Measurements from ENCODE around the gene TRAM2.

Gene TRAM2

DNA sequence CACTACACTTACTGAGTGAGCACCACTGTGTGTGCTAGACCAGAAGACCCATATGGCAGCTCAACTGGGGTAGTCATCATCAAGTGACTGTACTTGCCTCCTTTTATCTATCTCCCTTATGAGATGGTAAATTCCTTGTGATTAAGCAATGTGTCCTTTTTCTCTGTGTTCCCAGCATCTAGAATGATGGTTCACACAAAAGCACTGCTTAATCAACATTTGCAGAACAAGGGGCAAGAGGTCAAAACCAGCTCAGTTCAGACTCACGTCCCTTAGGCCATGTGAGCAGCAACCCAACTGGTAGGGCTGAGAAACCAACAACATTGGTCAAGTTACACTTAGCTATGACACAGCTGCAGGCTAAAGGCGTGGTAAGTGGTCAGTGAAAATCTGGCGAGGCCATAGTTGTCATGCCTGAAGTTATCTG lies 10.0 kb downstream of the TRAM2 start:
- no peak for DNase-seq (ENCODE audit: low read depth in 3 of 3)

DNA sequence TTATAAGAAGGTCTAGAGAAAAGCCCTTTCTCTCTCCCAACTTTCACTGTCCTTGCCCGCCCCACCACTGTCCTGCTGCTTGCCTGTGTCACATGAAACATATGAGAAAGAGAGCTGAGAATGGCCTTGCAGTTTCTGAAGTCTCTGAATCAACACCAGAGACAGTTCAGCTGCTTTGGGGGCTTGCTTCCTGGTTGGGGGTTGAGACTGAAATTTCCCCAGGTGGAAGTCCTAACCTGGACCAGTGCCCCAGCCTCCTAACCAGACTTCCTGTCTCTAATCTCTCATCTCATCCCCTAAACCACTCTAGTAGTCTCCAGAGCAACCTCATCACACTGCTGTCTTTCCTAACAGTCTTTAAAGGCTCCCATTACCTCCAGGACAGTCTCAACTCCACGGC lies 10.7 kb downstream of the TRAM2 start:
- DNase-seq (ENCODE audit: low read depth in 3 of 3), result no peak

DNA sequence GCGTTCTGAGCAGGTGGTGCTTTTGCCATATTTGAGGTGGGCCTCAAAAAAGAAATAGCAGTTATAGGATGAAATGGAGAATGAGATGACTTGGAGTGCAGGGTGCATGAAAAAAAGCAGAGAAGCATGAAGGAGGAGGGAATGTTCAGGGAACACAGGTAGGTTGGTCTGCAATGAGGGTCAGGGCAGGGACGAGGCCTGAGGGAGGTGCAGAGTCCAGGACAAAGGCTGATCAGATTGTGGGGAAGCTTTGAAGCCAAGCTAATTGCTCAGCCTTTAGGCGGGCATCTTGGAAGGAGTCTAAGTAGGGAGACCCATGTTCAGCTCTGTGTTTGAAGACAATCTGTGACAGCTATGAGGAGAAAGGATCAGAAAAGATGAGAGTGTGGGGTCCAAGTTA lies 12.0 kb downstream of the TRAM2 start:
- no peak for DNase-seq (ENCODE audit: low read depth in 3 of 3)

DNA sequence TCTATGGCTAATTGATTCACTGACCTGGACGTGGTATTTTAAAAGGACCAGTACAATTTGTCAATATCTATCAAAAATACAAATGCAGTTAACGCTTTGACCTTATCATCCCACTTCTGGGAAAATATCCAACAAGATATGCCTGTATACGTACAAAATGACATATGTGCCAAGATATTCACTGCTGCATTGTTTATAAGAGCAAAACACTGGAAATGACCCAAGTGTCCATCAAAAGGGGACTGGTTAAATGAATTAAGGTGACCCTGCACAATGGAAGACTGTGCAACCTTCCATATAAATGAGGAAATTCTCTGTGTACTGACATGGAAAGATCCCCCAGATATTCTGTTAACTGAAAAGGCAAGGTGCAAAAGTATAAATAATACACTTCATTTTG lies 13.9 kb downstream of the TRAM2 start:
- no peak for DNase-seq (ENCODE audit: low read depth in 3 of 3)

DNA sequence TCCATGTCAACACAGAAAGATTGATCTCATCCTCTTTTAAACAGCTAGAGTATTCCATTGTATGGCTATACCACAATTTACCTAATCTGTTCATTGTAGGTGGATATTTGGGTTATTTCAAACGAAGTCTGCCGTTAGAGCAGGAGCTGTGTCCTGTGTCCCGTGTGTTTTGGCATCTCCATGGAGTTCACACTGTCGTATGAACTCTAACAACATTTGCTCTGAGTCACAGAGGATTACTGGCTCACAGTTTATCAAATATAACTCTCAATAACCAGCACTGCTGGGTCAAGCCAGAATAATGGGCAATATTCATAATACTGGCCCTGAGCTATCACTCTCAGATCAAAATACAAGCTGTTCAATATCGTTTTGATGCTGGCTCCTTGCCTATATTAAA lies 16.4 kb downstream of the TRAM2 start:
- no peak for DNase-seq (ENCODE audit: low read depth in 3 of 3)

DNA sequence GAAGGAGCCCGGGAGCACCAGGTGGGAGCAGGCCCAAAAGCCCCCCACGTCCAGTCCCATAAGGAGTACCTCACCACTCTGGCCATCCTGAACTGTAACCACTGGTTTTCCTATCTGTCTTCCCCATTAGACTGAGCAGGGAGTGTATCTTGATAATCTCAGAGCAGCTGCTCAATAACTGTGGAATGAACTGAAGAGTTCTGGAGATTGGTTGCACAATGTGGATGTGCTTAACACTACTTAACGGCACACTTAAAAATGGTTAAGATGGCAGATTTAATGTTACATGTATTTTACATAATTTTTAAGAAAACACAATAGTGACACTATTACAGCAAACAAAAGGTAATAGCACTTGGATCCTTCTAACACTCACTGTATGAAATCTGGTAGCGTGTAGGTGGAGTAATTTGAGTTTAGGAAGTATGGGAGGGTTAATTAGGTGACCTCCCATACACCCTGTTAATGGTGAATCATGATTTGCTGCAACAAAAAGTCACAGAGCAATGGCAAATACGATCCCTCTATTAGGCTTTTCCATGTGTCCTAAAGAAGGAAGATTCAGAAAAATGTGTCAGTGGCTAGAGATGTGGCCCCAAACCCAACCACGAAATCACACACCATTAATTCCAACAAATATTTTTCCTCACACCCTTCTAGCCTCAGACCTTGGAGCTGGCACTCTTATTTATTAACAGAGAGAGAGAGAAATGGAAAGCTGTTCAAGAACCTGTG lies 18.4 kb downstream of the TRAM2 start:
- DNase-seq (ENCODE audit: low read depth in 3 of 3), result no peak

DNA sequence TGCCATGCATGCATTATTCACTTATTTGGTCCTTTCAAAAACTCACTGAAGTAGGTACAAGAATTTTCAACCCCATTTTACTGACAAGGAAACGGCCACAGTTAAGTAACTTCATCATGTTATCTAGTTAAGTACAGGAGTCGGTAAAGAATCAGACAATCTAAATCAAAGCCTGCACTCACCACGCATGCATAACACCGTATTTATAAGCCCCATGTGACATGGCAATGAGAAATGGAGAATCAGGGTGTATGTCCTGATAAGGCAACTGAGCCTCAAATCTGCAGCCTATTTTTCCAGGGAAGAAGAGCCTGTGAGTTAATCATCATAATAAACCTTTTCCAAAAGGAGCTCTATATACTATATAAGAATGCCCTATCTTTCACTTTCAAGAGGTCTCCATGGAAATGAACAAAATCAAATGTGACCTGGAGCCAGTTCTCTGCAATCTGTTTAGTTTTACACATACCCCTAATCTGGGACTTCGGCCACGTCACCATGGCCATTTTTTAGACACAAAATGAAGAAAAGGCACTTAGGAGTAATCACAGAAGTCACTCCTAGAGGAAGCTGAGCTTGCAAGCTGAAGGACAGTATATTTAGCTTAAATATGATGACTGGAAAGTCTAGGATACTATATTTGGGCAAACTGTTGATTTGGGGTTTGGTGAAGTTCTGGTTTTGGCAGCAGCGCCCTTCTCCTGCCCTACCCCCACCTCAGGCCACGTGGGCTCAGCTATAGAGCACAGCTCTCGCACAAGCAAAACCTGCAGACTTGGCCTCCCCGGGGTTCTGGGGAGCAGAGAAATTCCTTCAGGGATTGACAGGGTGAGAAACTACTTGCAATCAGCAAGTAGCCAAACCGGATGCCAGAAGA lies 19.2 kb downstream of the TRAM2 start:
- no peak for DNase-seq (ENCODE audit: low read depth in 3 of 3)

DNA sequence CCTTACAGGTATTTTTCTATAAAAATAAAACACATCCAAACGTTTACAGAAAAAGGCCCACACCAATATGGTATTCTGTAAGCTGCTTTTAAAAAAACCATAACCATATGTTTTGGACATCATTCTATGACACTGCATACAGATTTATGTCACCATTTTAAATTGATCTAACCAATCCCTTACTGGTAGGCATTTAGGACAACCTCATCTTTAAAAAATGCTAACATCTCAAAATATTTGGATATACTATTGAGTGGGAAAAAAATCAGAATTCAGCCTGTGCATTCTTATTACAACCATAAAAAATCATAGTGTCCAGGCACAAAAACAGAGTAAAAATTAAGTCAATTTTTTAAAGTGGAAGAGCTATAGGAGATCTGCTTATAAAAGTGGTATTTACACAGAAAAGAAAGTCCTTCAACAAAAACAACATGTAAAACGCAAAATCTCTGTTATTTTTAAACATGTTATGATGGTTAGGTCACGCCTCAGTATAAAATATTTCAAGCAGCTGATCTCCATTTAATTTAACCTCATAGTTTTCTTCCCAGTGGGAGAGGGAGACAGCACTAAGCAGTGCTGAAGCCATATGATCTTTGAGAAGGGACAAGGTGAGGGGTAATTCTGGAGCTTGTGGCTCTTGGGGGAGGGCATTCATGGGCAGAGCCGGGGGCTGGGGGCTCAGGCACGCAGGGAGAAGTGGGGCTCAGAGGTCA lies 21.2 kb downstream of the TRAM2 start:
- DNase-seq (ENCODE audit: low read depth in 3 of 3), result no peak

DNA sequence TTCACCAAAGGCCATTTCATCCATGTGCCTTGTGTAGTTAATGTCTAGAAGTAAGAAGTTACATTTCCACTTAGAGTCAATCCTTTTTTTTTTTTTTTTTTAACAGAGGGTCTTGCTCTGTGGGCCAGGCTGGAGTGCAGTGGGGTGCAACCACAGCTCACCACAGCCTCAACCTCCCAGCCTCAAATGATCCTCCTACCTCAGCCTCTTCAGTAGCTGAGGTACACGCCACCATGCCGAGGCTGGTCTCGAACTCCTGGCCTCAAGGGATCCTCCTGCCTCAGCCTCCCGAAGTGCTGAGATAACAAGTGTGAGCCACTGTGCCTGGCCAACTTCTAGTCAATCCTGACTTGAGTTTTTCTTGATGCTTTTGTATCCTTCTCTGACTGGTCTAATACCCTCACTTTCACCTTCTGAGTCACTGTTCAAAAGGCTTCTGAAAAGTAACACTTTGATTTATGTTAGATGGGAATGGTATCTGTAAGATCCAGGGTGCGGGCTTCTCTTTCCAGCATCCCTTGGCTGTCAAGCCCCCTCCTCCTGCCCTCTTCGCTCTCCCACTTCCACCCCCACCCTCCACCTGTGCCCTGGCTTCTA lies 22.1 kb downstream of the TRAM2 start:
- DNase-seq (ENCODE audit: low read depth in 3 of 3), result no peak

DNA sequence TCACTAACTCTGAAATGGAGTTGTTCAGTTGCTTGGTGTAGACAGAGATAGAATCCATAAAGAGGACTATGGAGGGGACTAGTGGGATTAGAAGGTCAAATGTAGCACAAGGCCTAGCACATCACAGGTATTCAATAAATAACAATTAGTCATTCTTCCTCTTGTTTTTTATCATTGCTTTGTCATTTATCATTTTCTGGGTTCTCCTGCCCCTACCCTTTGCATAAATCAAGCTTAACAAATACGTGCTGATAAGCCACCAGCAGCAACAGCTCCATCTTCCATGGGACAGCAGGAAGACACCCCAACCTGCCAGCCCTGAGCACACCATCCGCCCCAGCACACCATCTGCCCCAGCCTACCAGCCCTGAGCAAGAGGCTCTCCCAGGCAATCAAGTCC lies 23.1 kb downstream of the TRAM2 start:
- no peak for DNase-seq (ENCODE audit: low read depth in 3 of 3)

DNA sequence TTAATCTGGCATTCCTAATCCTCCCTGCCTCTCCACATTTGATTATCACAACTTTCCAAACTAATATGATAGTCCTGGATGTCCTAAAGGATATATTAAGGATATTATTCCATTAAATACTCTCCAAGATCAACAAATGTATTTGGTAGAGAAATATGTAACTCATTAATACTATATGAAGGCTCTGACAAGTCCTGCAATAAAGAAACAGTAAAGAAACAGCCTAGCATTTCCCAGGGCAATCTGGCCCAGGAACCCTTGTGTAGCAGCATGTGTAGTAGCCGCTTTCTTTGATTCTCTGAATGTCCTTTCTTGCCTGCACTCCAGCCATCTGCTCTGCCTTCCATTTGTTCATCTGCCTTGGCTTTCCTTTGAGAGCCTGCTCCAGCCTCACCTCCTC lies 23.7 kb downstream of the TRAM2 start:
- DNase-seq (ENCODE audit: low read depth in 3 of 3), result no peak

DNA sequence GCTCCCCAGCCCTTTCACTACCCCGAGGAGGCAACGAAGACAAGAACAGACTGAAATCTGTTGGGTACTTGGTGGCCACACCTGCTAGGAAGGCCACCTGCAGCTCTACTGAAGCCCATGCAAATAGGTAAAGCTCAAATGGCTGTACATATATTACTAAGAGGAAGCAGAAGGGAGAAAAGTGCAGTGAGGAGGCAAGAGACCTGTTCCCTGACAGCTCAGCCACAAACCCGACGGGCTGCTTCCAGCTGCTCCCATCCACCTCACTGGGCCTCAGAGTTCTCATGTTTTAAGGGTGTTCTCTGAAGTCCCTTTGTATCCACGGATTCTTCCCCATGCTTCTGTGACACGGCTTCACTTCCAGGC lies 24.6 kb downstream of the TRAM2 start:
- DNase-seq (ENCODE audit: low read depth in 3 of 3), result no peak

DNA sequence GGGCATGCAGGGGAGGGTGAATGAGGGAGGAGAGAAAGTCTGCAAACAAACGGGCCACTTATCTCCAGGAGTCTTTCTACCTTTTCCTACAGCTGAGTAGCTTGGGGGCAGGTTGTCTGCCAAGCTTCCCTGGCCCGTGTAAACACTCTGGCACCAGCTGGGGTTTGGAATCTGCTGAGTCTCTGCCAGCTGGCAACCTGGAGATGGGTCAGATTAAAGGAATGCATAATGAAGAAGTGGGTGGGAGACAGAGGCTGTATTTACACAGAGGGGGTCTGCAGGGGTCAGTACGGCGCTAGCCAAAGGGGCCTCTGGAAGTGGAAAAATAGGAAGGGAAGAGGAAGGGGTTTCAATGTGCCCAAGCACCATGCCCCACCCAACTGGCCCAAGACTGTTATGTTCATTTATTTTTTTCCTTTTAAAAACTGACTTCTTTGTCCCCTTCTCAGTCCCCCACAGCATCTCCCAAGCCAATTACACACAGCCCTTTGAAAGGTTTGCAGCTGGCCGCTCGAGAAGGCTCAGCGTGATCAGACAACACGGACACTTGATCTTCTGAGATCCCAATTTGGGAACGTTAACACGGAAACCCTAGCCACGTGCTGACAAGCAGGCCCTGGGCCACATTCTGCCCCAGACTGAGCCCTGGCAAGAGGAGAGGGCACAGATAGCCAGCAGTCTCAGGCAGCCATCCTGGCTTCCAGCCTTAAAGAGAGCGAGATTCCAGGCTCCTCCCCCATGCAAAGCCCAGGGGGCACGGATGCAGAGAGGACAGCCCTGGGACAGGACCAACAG lies 25.2 kb downstream of the TRAM2 start:
- DNase-seq (ENCODE audit: low read depth in 3 of 3), result no peak

DNA sequence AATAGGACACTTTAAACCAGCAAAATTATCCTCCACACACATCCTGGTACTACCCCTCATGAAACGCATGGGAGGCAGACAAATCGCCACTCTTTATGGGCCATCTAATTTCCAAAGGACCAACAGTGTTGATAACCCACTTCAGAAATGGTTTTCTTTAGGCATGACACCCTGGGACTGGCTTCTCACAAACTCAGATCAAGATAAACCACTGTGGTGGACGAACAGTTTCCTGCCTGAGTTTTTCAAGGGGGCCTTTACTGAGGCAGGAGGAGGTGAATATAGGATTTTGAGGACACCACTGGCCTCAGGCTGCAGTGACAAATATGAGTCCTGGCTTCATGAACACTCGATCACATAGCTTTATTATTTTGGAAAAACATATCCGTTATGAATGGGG lies 26.0 kb downstream of the TRAM2 start:
- DNase-seq (ENCODE audit: low read depth in 3 of 3), result no peak

DNA sequence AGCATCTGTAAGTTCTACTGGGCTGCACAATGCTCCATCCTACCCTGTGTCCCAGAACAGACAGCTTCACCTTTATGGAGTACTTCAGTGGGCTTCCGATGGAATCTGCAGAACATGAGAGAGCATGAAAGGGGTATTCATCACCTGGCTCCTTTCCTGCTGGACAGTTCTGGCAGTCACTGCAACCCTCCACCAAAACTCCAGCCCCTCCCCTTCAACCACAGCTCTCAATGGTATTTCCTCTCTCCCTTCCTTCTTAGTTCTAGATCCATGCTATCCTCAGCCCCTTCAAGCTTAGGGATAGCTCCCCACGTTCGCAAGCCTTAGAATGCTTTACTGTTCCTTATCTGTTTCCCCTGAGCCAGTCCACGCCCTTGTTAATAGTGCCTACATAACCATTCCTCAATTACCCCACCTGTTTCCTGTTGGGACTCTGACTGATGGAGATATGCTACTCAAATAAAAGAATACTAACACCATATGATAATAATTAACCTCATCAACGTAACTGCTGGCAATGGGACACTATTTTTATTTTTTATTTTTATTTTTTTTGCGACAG lies 26.8 kb downstream of the TRAM2 start:
- DNase-seq (ENCODE audit: low read depth in 3 of 3), result no peak

DNA sequence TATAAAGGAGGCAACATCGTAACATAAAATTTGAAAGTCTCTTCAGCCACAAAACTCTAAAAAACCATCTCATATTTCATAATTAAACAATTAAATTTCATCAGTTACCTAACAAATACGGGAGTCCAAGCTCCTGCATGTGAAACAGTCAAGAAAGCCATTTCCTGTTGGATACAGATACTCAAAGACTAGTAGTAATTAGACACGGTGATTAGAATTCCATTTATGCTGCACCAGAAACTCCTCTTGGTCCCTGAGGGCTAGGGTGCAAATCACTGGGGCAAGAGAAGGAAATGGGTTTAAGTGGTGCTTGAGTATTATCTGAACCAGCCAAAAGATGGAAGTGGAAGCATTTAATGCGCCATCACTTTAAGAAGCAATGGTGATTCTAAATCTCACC lies 27.4 kb downstream of the TRAM2 start:
- DNase-seq (ENCODE audit: low read depth in 3 of 3), result no peak

DNA sequence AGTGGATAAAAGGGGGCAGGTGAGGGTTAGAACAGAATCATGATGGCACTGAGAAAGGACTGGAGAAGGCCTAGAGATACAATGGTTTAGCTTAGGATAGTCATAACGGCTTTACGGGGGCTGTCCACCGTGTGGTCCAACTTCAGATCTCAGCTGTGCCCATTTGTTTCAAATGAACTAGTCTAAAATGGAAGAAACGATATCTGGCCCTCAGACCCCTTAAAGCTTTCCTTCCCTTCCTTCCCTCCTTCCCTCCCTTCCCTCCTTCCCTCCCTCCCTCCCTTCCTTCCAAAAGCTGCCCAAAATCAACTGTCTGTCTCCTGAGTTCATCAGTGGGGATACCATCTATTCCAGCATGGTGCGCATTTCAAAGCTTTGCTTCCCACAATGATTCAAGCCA lies 27.9 kb downstream of the TRAM2 start:
- no peak for DNase-seq (ENCODE audit: low read depth in 3 of 3)

DNA sequence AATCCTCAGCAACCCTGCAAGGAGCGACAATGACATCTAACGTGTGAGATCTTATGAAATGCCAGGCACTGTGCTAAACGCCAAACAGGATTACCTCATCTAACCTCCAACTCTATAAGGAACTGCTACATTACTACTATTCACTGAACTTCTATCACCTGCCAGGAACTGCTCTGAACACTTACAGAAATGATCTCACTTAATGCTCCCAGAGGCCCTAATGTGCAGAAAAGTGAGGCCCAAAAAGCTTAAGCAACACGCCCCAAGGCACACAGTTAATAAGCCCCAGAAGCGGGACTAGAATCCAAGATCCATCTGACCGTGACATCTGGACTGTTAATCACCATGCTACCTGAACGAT lies 28.5 kb downstream of the TRAM2 start:
- DNase-seq (ENCODE audit: low read depth in 3 of 3), result no peak

DNA sequence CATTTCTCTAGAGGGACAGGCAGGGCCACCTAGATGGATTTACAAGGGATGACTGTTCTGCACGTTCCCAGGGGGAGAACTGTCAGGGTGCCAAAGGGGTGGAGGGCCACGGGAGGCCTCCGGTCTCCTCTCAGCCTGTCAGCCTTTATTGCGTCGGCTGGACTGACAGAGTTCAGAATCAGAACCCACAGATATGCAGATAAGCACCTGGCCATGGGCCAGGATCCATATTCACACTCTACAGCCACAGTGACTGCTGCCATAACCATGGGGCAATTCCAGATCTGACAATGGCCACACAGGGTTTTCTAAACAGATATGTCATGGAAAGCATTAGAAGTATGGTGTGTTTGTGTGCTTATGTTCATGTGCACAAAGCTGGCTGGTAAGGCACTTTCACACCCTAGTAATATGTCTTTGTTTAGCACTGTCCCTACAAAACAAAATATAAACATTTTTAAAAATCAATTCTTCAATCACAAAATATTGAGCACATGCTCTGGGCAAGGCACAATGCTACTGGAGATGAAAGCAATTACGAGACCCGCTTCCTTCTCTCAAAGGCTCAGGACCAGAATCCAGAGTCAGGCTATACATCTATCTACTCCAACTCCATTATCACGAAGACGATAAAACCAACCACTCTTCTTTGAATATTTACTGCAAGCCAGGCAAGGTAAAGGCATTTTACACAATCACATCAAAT lies 29.1 kb downstream of the TRAM2 start:
- DNase-seq (ENCODE audit: low read depth in 3 of 3), result no peak

DNA sequence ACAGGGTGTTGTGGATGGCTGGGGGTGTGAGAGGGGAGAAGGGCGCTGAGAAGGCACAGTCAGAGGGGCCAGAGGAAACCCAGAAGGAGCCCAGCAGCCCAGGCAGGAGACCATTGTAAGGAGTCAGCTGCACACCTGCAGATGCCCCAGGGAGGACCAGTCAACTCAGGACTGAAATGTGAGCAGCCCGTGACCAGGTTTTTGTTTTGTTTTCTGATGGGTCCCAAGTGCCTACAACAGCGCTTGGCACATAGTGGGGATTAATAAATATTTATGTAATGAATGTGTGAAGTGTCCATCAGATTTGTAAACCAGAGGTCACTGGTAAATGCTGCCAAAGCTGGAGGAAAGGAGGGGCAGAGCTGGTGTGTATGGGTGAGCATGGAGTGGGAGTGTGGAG lies 30.2 kb downstream of the TRAM2 start:
- no peak for DNase-seq (ENCODE audit: low read depth in 3 of 3)

DNA sequence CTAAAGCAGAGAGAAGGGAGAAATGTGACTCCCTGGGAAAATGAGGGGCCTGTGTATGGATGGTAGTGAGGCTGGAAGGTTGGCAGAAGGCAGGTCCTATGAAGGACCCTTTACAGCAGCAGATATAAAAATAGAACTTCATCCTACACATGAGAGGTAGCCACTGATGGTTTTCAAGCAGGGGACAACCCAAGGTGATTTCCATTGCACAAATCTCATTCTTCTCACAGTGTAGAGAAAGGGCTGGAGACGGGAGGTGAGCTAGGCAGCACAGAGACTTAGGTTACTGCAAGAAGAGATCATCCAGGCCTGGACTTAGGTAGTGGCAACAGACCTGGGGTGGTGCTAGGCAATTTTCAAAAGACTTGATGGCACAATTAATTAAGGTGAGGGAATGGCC lies 30.7 kb downstream of the TRAM2 start:
- no peak for DNase-seq (ENCODE audit: low read depth in 3 of 3)

Measured in stimulated activated CD4-positive, alpha-beta T cell treated with anti-CD3 and anti-CD28 coated beads, TNF-alpha, amount 100 ng/mL, for 24 hours (primary cell).